GM20000 (cell line): ENCODE results near the gene CCDC169.

Experiments
- DNase-seq: peaks from one replicate; pipeline ENCODE4 v3.0.0; 2012; ENCODE audit warnings: low spot score
- CTCF ChIP-seq: IDR thresholded peaks from 2 replicates; pipeline ENCODE4 v1.5.1; 2012; ENCODE audit warnings: mild to moderate bottlenecking, control low read depth; ENCODE audit errors: extremely low read depth, missing control alignments

The CCDC169 gene

GRCh38 chr13:36275190-36276002 lies 22.2 kb downstream of the CCDC169 start:
- DNase-seq: no peak
- TF ChIP-seq CTCF: no peak

- DNase-seq: no peak
- TF ChIP-seq CTCF: no peak
Measured at GRCh38 chr13:36273431-36273830, 24.2 kb downstream of the CCDC169 start.

GRCh38 chr13:36261976-36262375 lies 35.6 kb downstream of the CCDC169 start:
- DNase-seq: no peak
- no peak for TF ChIP-seq CTCF

GRCh38 chr13:36261011-36261410 lies 36.6 kb downstream of the CCDC169 start:
- TF ChIP-seq CTCF: no peak
- DNase-seq: no peak

- no peak for DNase-seq
Measured at GRCh38 chr13:36259361-36260137, 38.1 kb downstream of the CCDC169 start.

GRCh38 chr13:36258831-36259230 lies 38.8 kb downstream of the CCDC169 start:
- no peak for DNase-seq
- no peak for TF ChIP-seq CTCF

More at GRCh38 chr13:36259361-36260137, 38.1 kb downstream of the CCDC169 start:
- no peak for TF ChIP-seq CTCF

- DNase-seq: no peak
- no peak for TF ChIP-seq CTCF
Measured at GRCh38 chr13:36251526-36251925, 46.1 kb downstream of the CCDC169 start.
